ENCODE results near the gene TCF7L2. TPM values are rescaled to one million over a fixed set of nuclear protein-coding genes. Genes with fewer than 3 reads are reported as not detected.

Gene TCF7L2
- total and polyA plus RNA-seq, 2 donors (not counting 1 experiment from before 2014, with no cell fraction given): 3.4 to 5.0 TPM

GRCh38 chr10:113094114-113094486 lies 144.1 kb downstream of the TCF7L2 start:
- no peaks in the 10 kb centered on the region for H3K9me3 ChIP-seq (ENCODE audit: control insufficient read depth, insufficient read depth, low read depth, low read length)
- peaks cover 2% of the 10 kb centered on the region for H3K4me1 ChIP-seq (ENCODE audit: control insufficient read depth, extremely low read depth, insufficient read depth, low read length)
- no peaks in the 10 kb centered on the region for H3K79me2 ChIP-seq (ENCODE audit: control insufficient read depth, insufficient read depth, low read length)
- no peak for TF ChIP-seq CTCF (conservative IDR thresholded peaks at IDR 0.05 in 1 of 2, IDR thresholded peaks at IDR 0.05 in 1 of 2; ENCODE audit: low read depth in 1 of 2, low read length in 2 of 2)
- no peak for TF ChIP-seq EZH2 (IDR thresholded peaks at IDR 0.05; ENCODE audit: low read length, missing control alignments)
- H4K20me1 ChIP-seq (ENCODE audit: control insufficient read depth, extremely low read depth, insufficient read depth, low read length): no peaks in the 10 kb centered on the region
- DNase-seq (ENCODE audit: low read depth in 2 of 2): peak in 1 of 2 donors; percentile 50
- H2AFZ ChIP-seq (ENCODE audit: low read length): no peak overlapping the region
- H3K9ac ChIP-seq (ENCODE audit: insufficient read depth, low read length): no peak overlapping the region
- no peak overlapping the region for H3K4me3 ChIP-seq (replicated peaks in 1 of 4; ENCODE audit: control extremely low read depth in 1 of 4, insufficient read depth in 1 of 4, low read depth in 3 of 4, low read length in 4 of 4)
- no peak overlapping the region for H3K4me2 ChIP-seq (ENCODE audit: extremely low read depth, insufficient read depth, low read length)
- H3K27ac ChIP-seq (ENCODE audit: insufficient read depth, low read length): no peak overlapping the region
- H3K27me3 ChIP-seq (ENCODE audit: control insufficient read depth, insufficient read depth, low read length): no peaks in the 10 kb centered on the region
- H3K36me3 ChIP-seq (ENCODE audit: control insufficient read depth, insufficient read depth, low read length): peaks cover 2% of the 10 kb centered on the region

- TF ChIP-seq EZH2 (IDR thresholded peaks at IDR 0.05; ENCODE audit: low read length, missing control alignments) (no peak), CTCF (conservative IDR thresholded peaks at IDR 0.05 in 1 of 2, IDR thresholded peaks at IDR 0.05 in 1 of 2; ENCODE audit: low read depth in 1 of 2, low read length in 2 of 2) (no peak)
- no peaks in the 10 kb centered on the region for H3K9me3 ChIP-seq (ENCODE audit: control insufficient read depth, insufficient read depth, low read depth, low read length)
- no peak overlapping the region for H3K27ac ChIP-seq (ENCODE audit: insufficient read depth, low read length)
- DNase-seq (ENCODE audit: low read depth in 2 of 2): no peak
- H3K4me3 ChIP-seq (replicated peaks in 1 of 4; ENCODE audit: control extremely low read depth in 1 of 4, insufficient read depth in 1 of 4, low read depth in 3 of 4, low read length in 4 of 4): no peak overlapping the region
- no peaks in the 10 kb centered on the region for H4K20me1 ChIP-seq (ENCODE audit: control insufficient read depth, extremely low read depth, insufficient read depth, low read length)
- peaks cover 2% of the 10 kb centered on the region for H3K36me3 ChIP-seq (ENCODE audit: control insufficient read depth, insufficient read depth, low read length)
- peaks cover 2% of the 10 kb centered on the region for H3K4me1 ChIP-seq (ENCODE audit: control insufficient read depth, extremely low read depth, insufficient read depth, low read length)
- H2AFZ ChIP-seq (ENCODE audit: low read length): no peak overlapping the region
- no peak overlapping the region for H3K4me2 ChIP-seq (ENCODE audit: extremely low read depth, insufficient read depth, low read length)
- no peaks in the 10 kb centered on the region for H3K27me3 ChIP-seq (ENCODE audit: control insufficient read depth, insufficient read depth, low read length)
- H3K9ac ChIP-seq (ENCODE audit: insufficient read depth, low read length): no peak overlapping the region
- no peaks in the 10 kb centered on the region for H3K79me2 ChIP-seq (ENCODE audit: control insufficient read depth, insufficient read depth, low read length)
Observed at GRCh38 chr10:113095419-113096127, 145.5 kb downstream of the TCF7L2 start.

- H3K27ac ChIP-seq (ENCODE audit: insufficient read depth, low read length): no peak overlapping the region
- H3K9me3 ChIP-seq (ENCODE audit: control insufficient read depth, insufficient read depth, low read depth, low read length): no peaks in the 10 kb centered on the region
- no peak overlapping the region for H3K4me3 ChIP-seq (replicated peaks in 1 of 4; ENCODE audit: control extremely low read depth in 1 of 4, insufficient read depth in 1 of 4, low read depth in 3 of 4, low read length in 4 of 4)
- H3K36me3 ChIP-seq (ENCODE audit: control insufficient read depth, insufficient read depth, low read length): peaks cover 2% of the 10 kb centered on the region
- H3K79me2 ChIP-seq (ENCODE audit: control insufficient read depth, insufficient read depth, low read length): no peaks in the 10 kb centered on the region
- no peak overlapping the region for H2AFZ ChIP-seq (ENCODE audit: low read length)
- no peaks in the 10 kb centered on the region for H4K20me1 ChIP-seq (ENCODE audit: control insufficient read depth, extremely low read depth, insufficient read depth, low read length)
- TF ChIP-seq CTCF (conservative IDR thresholded peaks at IDR 0.05 in 1 of 2, IDR thresholded peaks at IDR 0.05 in 1 of 2; ENCODE audit: low read depth in 1 of 2, low read length in 2 of 2): no peak
- TF ChIP-seq EZH2 (IDR thresholded peaks at IDR 0.05; ENCODE audit: low read length, missing control alignments): no peak
- no peak for DNase-seq (ENCODE audit: low read depth in 2 of 2)
- peaks cover 2% of the 10 kb centered on the region for H3K4me1 ChIP-seq (ENCODE audit: control insufficient read depth, extremely low read depth, insufficient read depth, low read length)
- no peak overlapping the region for H3K9ac ChIP-seq (ENCODE audit: insufficient read depth, low read length)
- no peak overlapping the region for H3K4me2 ChIP-seq (ENCODE audit: extremely low read depth, insufficient read depth, low read length)
- H3K27me3 ChIP-seq (ENCODE audit: control insufficient read depth, insufficient read depth, low read length): no peaks in the 10 kb centered on the region
Observed at GRCh38 chr10:113096128-113096996, 146.3 kb downstream of the TCF7L2 start.
